Spinal cord (tissue), 10 donors: ENCODE measurements around the gene DPF3. TPM values are rescaled to one million over a fixed set of nuclear protein-coding genes. Genes with fewer than 3 reads are reported as not detected.

Source experiments
- DNase-seq, 6 donors: peaks; one replicate each; pipeline versions ENCODE4 v3.0.0 to v3.0.0-alpha.2; 2013 to 2015; ENCODE audit warnings: low spot score in 6 of 6, low read depth in 4 of 6
- H3K27ac ChIP-seq: one replicate; pipeline ENCODE4 v1.5.1; 2013; ENCODE audit warnings: low read depth, low read length, control low read depth
- H3K27me3 ChIP-seq: one replicate; pipeline ENCODE4 v1.6.1; 2013; ENCODE audit warnings: low read length; ENCODE audit not compliant: control insufficient read depth, insufficient read depth
- H3K36me3 ChIP-seq: one replicate; pipeline ENCODE4 v1.6.1; 2013; ENCODE audit warnings: low read length; ENCODE audit not compliant: control insufficient read depth, insufficient read depth
- H3K4me1 ChIP-seq: one replicate; pipeline ENCODE4 v1.6.1; 2013; ENCODE audit warnings: low read length; ENCODE audit not compliant: control insufficient read depth, insufficient read depth
- H3K4me3 ChIP-seq: one replicate; pipeline ENCODE4 v1.5.1; 2013; ENCODE audit warnings: low read depth, low read length, control low read depth
- H3K9me3 ChIP-seq: one replicate; pipeline ENCODE4 v1.6.1; 2013; ENCODE audit warnings: low read length; ENCODE audit not compliant: control insufficient read depth, insufficient read depth
- WGBS: methylation state at CpG from one replicate; pipeline ENCODE4 v1.1.5; 2013; ENCODE audit warnings: missing lambda C conversion rate; ENCODE audit not compliant: insufficient coverage; 5-methylcytosine and 5-hydroxymethylcytosine counted together
- polyA plus RNA-seq, 2 donors: library from polyadenylated mRNA; unstranded; fragments of 120-200 nt; gene quantifications; one replicate each; pipeline ENCODE4 v1.2.1, GENCODE V29; 2013; ENCODE audit not compliant: insufficient read length in 2 of 2
- total RNA-seq, 2 donors: library from RNA; depleted of rRNA in 1 of 2; stranded (reverse); fragments of 120-200 nt in 1 of 2; fragments of >200 nt in 1 of 2; gene quantifications; one replicate each; pipeline versions ENCODE4 v1.2.3 to v1.2.4, GENCODE V29; 2013 to 2014
- donor health status: healthy.

The DPF3 gene
- total and polyA plus RNA-seq, 4 donors: 9.6 to 14.5 (median 12.8) TPM

GRCh38 chr14:72590577-72590976 is 303.3 kb downstream of the DPF3 start:
- Histone ChIP-seq H3K9me3 (no peaks in the 10 kb centered on the region), H3K36me3 (no peaks in the 10 kb centered on the region), H3K27ac (no peak overlapping the region), H3K4me3 (no peak overlapping the region), H3K4me1 (no peaks in the 10 kb centered on the region), H3K27me3 (no peaks in the 10 kb centered on the region)
- WGBS: 92% methylated on average over 2 of the region's 7 CpGs
- no peak for DNase-seq

GRCh38 chr14:72589652-72590051 is 304.2 kb downstream of the DPF3 start:
- Histone ChIP-seq H3K36me3 (no peaks in the 10 kb centered on the region), H3K27me3 (no peaks in the 10 kb centered on the region), H3K9me3 (no peaks in the 10 kb centered on the region), H3K4me3 (no peak overlapping the region), H3K4me1 (no peaks in the 10 kb centered on the region), H3K27ac (no peak overlapping the region)
- DNase-seq: no peak

GRCh38 chr14:72588521-72588920 is 305.4 kb downstream of the DPF3 start:
- no peak overlapping the region for H3K4me3 ChIP-seq
- H3K27me3 ChIP-seq: no peaks in the 10 kb centered on the region
- no peak for DNase-seq
- H3K9me3 ChIP-seq: no peaks in the 10 kb centered on the region
- 100% methylated on average over 1 of the region's 5 CpGs for WGBS
- H3K27ac ChIP-seq: no peak overlapping the region
- H3K4me1 ChIP-seq: no peaks in the 10 kb centered on the region
- H3K36me3 ChIP-seq: no peaks in the 10 kb centered on the region

- H3K4me3 ChIP-seq: no peak overlapping the region
- H3K27me3 ChIP-seq: no peaks in the 10 kb centered on the region
- WGBS: 79% methylated on average over 3 of the region's 5 CpGs
- H3K27ac ChIP-seq: no peak overlapping the region
- H3K4me1 ChIP-seq: no peaks in the 10 kb centered on the region
- DNase-seq: peak in 1 of 6 donors; percentile 72
- no peaks in the 10 kb centered on the region for H3K9me3 ChIP-seq
- H3K36me3 ChIP-seq: no peaks in the 10 kb centered on the region
Observed at GRCh38 chr14:72583316-72584272, 310.3 kb downstream of the DPF3 start.

- DNase-seq: no peak
- H3K4me3 ChIP-seq: no peak overlapping the region
- H3K9me3 ChIP-seq: no peaks in the 10 kb centered on the region
- H3K4me1 ChIP-seq: no peaks in the 10 kb centered on the region
- WGBS: no CpG with 5 or more reads among the region's 1 CpG
- no peak overlapping the region for H3K27ac ChIP-seq
- H3K27me3 ChIP-seq: no peaks in the 10 kb centered on the region
- no peaks in the 10 kb centered on the region for H3K36me3 ChIP-seq
Observed at GRCh38 chr14:72582582-72582981, 311.3 kb downstream of the DPF3 start.

- Histone ChIP-seq H3K9me3 (no peaks in the 10 kb centered on the region), H3K4me1 (peaks cover 4% of the 10 kb centered on the region), H3K4me3 (no peak overlapping the region), H3K36me3 (no peaks in the 10 kb centered on the region), H3K27me3 (no peaks in the 10 kb centered on the region), H3K27ac (no peak overlapping the region)
- WGBS: 58% methylated on average over 4 of the region's 5 CpGs
- DNase-seq: no peak
Observed at GRCh38 chr14:72578514-72578913, 315.4 kb downstream of the DPF3 start.

GRCh38 chr14:72577521-72577920 is 316.4 kb downstream of the DPF3 start:
- no peaks in the 10 kb centered on the region for H3K36me3 ChIP-seq
- no peaks in the 10 kb centered on the region for H3K27me3 ChIP-seq
- no peak for DNase-seq
- WGBS: 92% methylated on average over 4 of the region's 5 CpGs
- peaks cover 4% of the 10 kb centered on the region for H3K4me1 ChIP-seq
- no peaks in the 10 kb centered on the region for H3K9me3 ChIP-seq
- H3K4me3 ChIP-seq: no peak overlapping the region
- no peak overlapping the region for H3K27ac ChIP-seq

- no peaks in the 10 kb centered on the region for H3K27me3 ChIP-seq
- no CpG with 5 or more reads among the region's 1 CpG for WGBS
- DNase-seq: no peak
- no peaks in the 10 kb centered on the region for H3K36me3 ChIP-seq
- no peak overlapping the region for H3K27ac ChIP-seq
- H3K9me3 ChIP-seq: no peaks in the 10 kb centered on the region
- peaks cover 4% of the 10 kb centered on the region for H3K4me1 ChIP-seq
- H3K4me3 ChIP-seq: no peak overlapping the region
Observed at GRCh38 chr14:72576258-72576657, 317.6 kb downstream of the DPF3 start.

- WGBS: 79% methylated on average over 1 of the region's 1 CpG
- Histone ChIP-seq H3K9me3 (no peaks in the 10 kb centered on the region), H3K27me3 (no peaks in the 10 kb centered on the region), H3K4me3 (no peak overlapping the region), H3K4me1 (peaks cover 4% of the 10 kb centered on the region), H3K36me3 (no peaks in the 10 kb centered on the region), H3K27ac (no peak overlapping the region)
- no peak for DNase-seq
Observed at GRCh38 chr14:72574715-72575114, 319.2 kb downstream of the DPF3 start.
